Loucy (cell line): ENCODE data around the gene EEFSEC.

ENCODE experiments used
- CTCF ChIP-seq: fragments of 200-600 bp; sonication (generic); conservative IDR thresholded peaks from 2 replicates; pipeline ENCODE4 v1.5.1; 2014; ENCODE audit warnings: mild to moderate bottlenecking, antibody characterized with exemption, low read length
- EZH2phosphoT487 ChIP-seq: fragments of 200-600 bp; IDR thresholded peaks from 2 replicates; pipeline ENCODE4 v1.6.1; 2018; ENCODE audit warnings: antibody characterized with exemption, mild to moderate bottlenecking, moderate library complexity, borderline replicate concordance

- TF ChIP-seq CTCF (no peak), EZH2phosphoT487 (no peak)
Observed at GRCh38 chr3:128435561-128435960, 282.3 kb downstream of the EEFSEC start.
